ENCODE measurements around the gene PRKCH.

Gene PRKCH

GRCh38 chr14:61589691-61590581 is 268.6 kb downstream of the PRKCH start:
- no peak for DNase-seq (ENCODE audit: low read depth)

GRCh38 chr14:61591862-61592261 is 270.5 kb downstream of the PRKCH start:
- DNase-seq (ENCODE audit: low read depth) = no peak

GRCh38 chr14:61593330-61593729 is 272.0 kb downstream of the PRKCH start:
- DNase-seq (ENCODE audit: low read depth) = no peak

GRCh38 chr14:61596990-61597389 is 275.6 kb downstream of the PRKCH start:
- no peak for DNase-seq (ENCODE audit: low read depth)

- DNase-seq (ENCODE audit: low read depth) = no peak
Measured at GRCh38 chr14:61598980-61599379, 277.6 kb downstream of the PRKCH start.

- no peak for DNase-seq (ENCODE audit: low read depth)
Measured at GRCh38 chr14:61599942-61600341, 278.6 kb downstream of the PRKCH start.

Data from activated T-cell treated with anti-CD3 and anti-CD28 coated beads for 48 hours (primary cell).